ENCODE measurements around the gene TPST2. TPM values are rescaled to one million over a fixed set of nuclear protein-coding genes. Genes with fewer than 3 reads are reported as not detected.
A peak's percentile ranks its signal among the peaks of the same experiment; 100 is the strongest.

TPST2 gene
- total RNA-seq, 1 donor from 2014 or later = 63.1 TPM

GRCh38 chr22:26541167-26541819 is 48.6 kb downstream of the TPST2 start:
- Histone ChIP-seq H3K27me3 (ENCODE audit: low read depth) (no peaks in the 10 kb centered on the region), H3K27ac (no peak overlapping the region), H3K9me3 (no peaks in the 10 kb centered on the region), H3K36me3 (peaks cover 64% of the 10 kb centered on the region), H3K4me3 (no peak overlapping the region), H3K4me1 (peaks cover 17% of the 10 kb centered on the region)
- no peak for DNase-seq
- TF ChIP-seq, protein P1, sequence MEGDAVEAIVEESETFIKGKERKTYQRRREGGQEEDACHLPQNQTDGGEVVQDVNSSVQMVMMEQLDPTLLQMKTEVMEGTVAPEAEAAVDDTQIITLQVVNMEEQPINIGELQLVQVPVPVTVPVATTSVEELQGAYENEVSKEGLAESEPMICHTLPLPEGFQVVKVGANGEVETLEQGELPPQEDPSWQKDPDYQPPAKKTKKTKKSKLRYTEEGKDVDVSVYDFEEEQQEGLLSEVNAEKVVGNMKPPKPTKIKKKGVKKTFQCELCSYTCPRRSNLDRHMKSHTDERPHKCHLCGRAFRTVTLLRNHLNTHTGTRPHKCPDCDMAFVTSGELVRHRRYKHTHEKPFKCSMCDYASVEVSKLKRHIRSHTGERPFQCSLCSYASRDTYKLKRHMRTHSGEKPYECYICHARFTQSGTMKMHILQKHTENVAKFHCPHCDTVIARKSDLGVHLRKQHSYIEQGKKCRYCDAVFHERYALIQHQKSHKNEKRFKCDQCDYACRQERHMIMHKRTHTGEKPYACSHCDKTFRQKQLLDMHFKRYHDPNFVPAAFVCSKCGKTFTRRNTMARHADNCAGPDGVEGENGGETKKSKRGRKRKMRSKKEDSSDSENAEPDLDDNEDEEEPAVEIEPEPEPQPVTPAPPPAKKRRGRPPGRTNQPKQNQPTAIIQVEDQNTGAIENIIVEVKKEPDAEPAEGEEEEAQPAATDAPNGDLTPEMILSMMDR (IDR thresholded peaks at IDR 0.05) = no peak
- intact Hi-C loops (cut with DNase I) = no loop called here
- peak in 1 of 2 donors; percentile 10 for ATAC-seq

GRCh38 chr22:26540119-26540518 is 49.8 kb downstream of the TPST2 start:
- Histone ChIP-seq H3K4me1 (peaks cover 14% of the 10 kb centered on the region), H3K4me3 (no peak overlapping the region), H3K27me3 (ENCODE audit: low read depth) (no peaks in the 10 kb centered on the region), H3K36me3 (peaks cover 75% of the 10 kb centered on the region), H3K27ac (no peak overlapping the region), H3K9me3 (no peaks in the 10 kb centered on the region)
- DNase-seq (no peak), ATAC-seq (no peak)
- TF ChIP-seq, protein P1 (IDR thresholded peaks at IDR 0.05) = no peak
- intact Hi-C loops (cut with DNase I) = no loop called here

GRCh38 chr22:26536762-26537134 is 53.2 kb downstream of the TPST2 start:
- TF ChIP-seq, protein P1 (IDR thresholded peaks at IDR 0.05) = no peak
- H3K27me3 ChIP-seq (ENCODE audit: low read depth) = no peaks in the 10 kb centered on the region
- no peak overlapping the region for H3K27ac ChIP-seq
- no peak overlapping the region for H3K4me3 ChIP-seq
- intact Hi-C loops (cut with DNase I) = no loop called here
- H3K9me3 ChIP-seq = no peaks in the 10 kb centered on the region
- ATAC-seq (no peak), DNase-seq (no peak)
- H3K4me1 ChIP-seq = peaks cover 4% of the 10 kb centered on the region
- H3K36me3 ChIP-seq = peaks cover 92% of the 10 kb centered on the region

DNA sequence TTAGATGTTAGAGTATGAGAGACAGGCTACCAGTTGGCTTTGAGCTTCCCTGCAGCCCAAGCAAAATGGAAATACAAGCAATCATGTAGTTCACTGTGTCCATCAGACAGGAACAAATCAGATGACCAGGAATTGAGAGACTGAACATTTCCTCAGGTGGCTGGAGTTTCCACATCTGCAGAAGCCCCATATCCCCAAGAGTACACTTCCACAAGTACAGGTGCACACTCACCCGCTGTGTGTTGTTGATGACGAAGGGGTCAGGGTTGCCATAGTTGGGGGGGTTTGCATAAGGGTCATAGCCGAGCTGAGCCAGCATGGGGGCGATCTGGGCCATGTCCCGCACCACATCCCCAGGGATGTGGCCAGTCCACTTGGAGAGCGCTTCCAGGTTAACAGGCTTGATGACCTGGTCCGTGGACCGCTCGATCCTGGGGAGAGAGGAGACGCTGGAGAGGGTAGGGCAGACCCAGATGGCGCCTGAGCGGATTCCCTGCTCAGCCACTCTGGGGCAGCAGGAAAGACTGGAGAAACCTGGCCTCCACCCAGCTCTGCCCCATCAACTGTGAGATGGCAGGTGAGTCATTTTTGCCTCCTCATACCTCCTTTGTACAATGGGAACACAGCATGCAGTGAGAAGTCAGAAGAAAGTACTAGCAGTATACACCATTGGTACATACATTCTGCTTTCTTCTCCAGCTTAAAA is 53.7 kb downstream of the TPST2 start:
- Histone ChIP-seq H3K36me3 (peaks cover 92% of the 10 kb centered on the region), H3K27me3 (ENCODE audit: low read depth) (no peaks in the 10 kb centered on the region), H3K4me1 (peaks cover 4% of the 10 kb centered on the region), H3K4me3 (no peak overlapping the region), H3K27ac (no peak overlapping the region), H3K9me3 (no peaks in the 10 kb centered on the region)
- intact Hi-C loops (cut with DNase I) = no loop called here
- TF ChIP-seq, protein P1 (IDR thresholded peaks at IDR 0.05) = no peak
- DNase-seq = no peak
- ATAC-seq = no peak

- peaks cover 92% of the 10 kb centered on the region for H3K36me3 ChIP-seq
- no peak for ATAC-seq
- TF ChIP-seq, protein P1 (IDR thresholded peaks at IDR 0.05) = no peak
Observed at GRCh38 chr22:26535603-26535908, 54.4 kb downstream of the TPST2 start.

More at GRCh38 chr22:26535603-26535908, 54.4 kb downstream of the TPST2 start:
- peaks cover 4% of the 10 kb centered on the region for H3K4me1 ChIP-seq
- H3K9me3 ChIP-seq = no peaks in the 10 kb centered on the region
- no peak for DNase-seq
- H3K27ac ChIP-seq = no peak overlapping the region
- intact Hi-C loops (cut with DNase I) = no loop called here
- H3K4me3 ChIP-seq = no peak overlapping the region
- H3K27me3 ChIP-seq (ENCODE audit: low read depth) = no peaks in the 10 kb centered on the region

Data from lower lobe of right lung (tissue), 2 donors.